Vagina (tissue), 2 donors: Measurements from ENCODE around the gene HOXB3. TPM values are rescaled to one million over a fixed set of nuclear protein-coding genes. Genes with fewer than 3 reads are reported as not detected.

Experiments
- DNase-seq, 2 donors: peaks; one replicate each; pipeline ENCODE4 v3.0.0-alpha.2; 2017; ENCODE audit errors: extremely low spot score in 2 of 2
- H3K27ac ChIP-seq: fragments of 200-600 bp; sonication (generic); one replicate; pipeline ENCODE4 v1.5.1; 2019
- H3K27me3 ChIP-seq: fragments of 200-600 bp; sonication (generic); one replicate; pipeline ENCODE4 v1.5.1; 2019
- H3K36me3 ChIP-seq, 2 donors: fragments of 200-600 bp; sonication (generic); one replicate each; pipeline ENCODE4 v1.5.1; 2017 to 2019
- H3K4me1 ChIP-seq: fragments of 200-600 bp; sonication (generic); one replicate; pipeline ENCODE4 v1.5.1; 2019
- H3K4me3 ChIP-seq, 2 donors: fragments of 200-600 bp; sonication (generic); 1 replicate in 1 of 2; 2 replicates in 1 of 2; pipeline ENCODE4 v1.5.1; 2016 to 2019
- H3K9me3 ChIP-seq: fragments of 200-600 bp; sonication (generic); one replicate; pipeline ENCODE4 v1.5.1; 2019
- CTCF ChIP-seq, 3 experiments: fragments of 450-650 bp in 2 of 3; fragments of 200-600 bp in 1 of 3; sonication (generic) in 1 of 3; IDR thresholded peaks; one replicate each; pipeline ENCODE4 v1.5.1; 2017 to 2019; ENCODE audit warnings: antibody characterized with exemption in 3 of 3, mild to moderate bottlenecking in 2 of 3, moderate library complexity in 2 of 3
- POLR2A ChIP-seq, 2 donors: fragments of 450-650 bp; IDR thresholded peaks; one replicate each; pipeline ENCODE4 v1.6.1; 2017; ENCODE audit warnings: antibody characterized with exemption in 2 of 2, mild to moderate bottlenecking in 2 of 2, moderate library complexity in 2 of 2
- POLR2AphosphoS5 ChIP-seq, 2 donors: sonication (generic); formaldehyde crosslinking; IDR thresholded peaks; one replicate each; pipeline ENCODE4 v1.9.0; 2017; ENCODE audit warnings: antibody characterized with exemption in 2 of 2, mild to moderate bottlenecking in 2 of 2, low read depth in 1 of 2; ENCODE audit not compliant: insufficient read depth in 1 of 2
- intact Hi-C: fragments of 100-400 bp; cut with DNase I; formaldehyde crosslinking; loops from one replicate; pipeline ENCODE4 v1.15.1; 2023
- total RNA-seq: library from RNA; depleted of rRNA; stranded (reverse); fragments of >200 nt; gene quantifications from one replicate; pipeline ENCODE4 v1.2.3, GENCODE V29; 2016

HOXB3 gene
- total RNA-seq, 1 donor from 2014 or later: 17.7 TPM

- peaks cover 37% of the 10 kb centered on the region for H3K4me1 ChIP-seq
- TF ChIP-seq POLR2AphosphoS5 (IDR thresholded peaks at IDR 0.05; ENCODE audit: insufficient read depth in 1 of 2, low read depth in 1 of 2) (no peak), POLR2A (IDR thresholded peaks at IDR 0.05) (no peak), CTCF (IDR thresholded peaks at IDR 0.05) (no peak)
- no peak overlapping the region for H3K27ac ChIP-seq
- DNase-seq: no peak
- intact Hi-C loops: loop anchor here (5.0 to 10.0 kb wide), 2 partner anchors 262 to 575 kb away; no protein-coding TSS in a partner anchor
- no peaks in the 10 kb centered on the region for H3K27me3 ChIP-seq
- H3K4me3 ChIP-seq: no peak overlapping the region
- H3K36me3 ChIP-seq: no peaks in the 10 kb centered on the region
- no peaks in the 10 kb centered on the region for H3K9me3 ChIP-seq
Measured at GRCh38 chr17:48599354-48599753, 9.3 kb upstream of the HOXB3 start.

GRCh38 chr17:48598736-48599135 is 8.7 kb upstream of the HOXB3 start:
- Histone ChIP-seq H3K27ac (no peak overlapping the region), H3K36me3 (no peaks in the 10 kb centered on the region), H3K27me3 (no peaks in the 10 kb centered on the region), H3K4me1 (peaks cover 37% of the 10 kb centered on the region), H3K4me3 (no peak overlapping the region), H3K9me3 (no peaks in the 10 kb centered on the region)
- intact Hi-C loops: loop anchor here (5.0 to 10.0 kb wide), 2 partner anchors 261 to 574 kb away; no protein-coding TSS in a partner anchor
- no peak for DNase-seq
- no peak for TF ChIP-seq CTCF (IDR thresholded peaks at IDR 0.05)
- no peak for TF ChIP-seq POLR2AphosphoS5 (IDR thresholded peaks at IDR 0.05; ENCODE audit: insufficient read depth in 1 of 2, low read depth in 1 of 2)
- no peak for TF ChIP-seq POLR2A (IDR thresholded peaks at IDR 0.05)

- TF ChIP-seq POLR2A (IDR thresholded peaks at IDR 0.05) (no peak), POLR2AphosphoS5 (IDR thresholded peaks at IDR 0.05; ENCODE audit: insufficient read depth in 1 of 2, low read depth in 1 of 2) (peak in 1 of 2 donors; percentile 31)
- Histone ChIP-seq H3K4me3 (peak overlapping the region; percentile 42 to 45), H3K9me3 (no peaks in the 10 kb centered on the region), H3K27ac (no peak overlapping the region), H3K4me1 (peaks cover 43% of the 10 kb centered on the region), H3K27me3 (peaks cover 1% of the 10 kb centered on the region), H3K36me3 (no peaks in the 10 kb centered on the region)
- no peak for DNase-seq
- intact Hi-C loops: loop anchor here (5.0 to 10.0 kb wide), 2 partner anchors 261 to 573 kb away; no protein-coding TSS in a partner anchor
Measured at GRCh38 chr17:48597778-48598631, 8.0 kb upstream of the HOXB3 start.

GRCh38 chr17:48597528-48597777 is 7.4 kb upstream of the HOXB3 start:
- H3K36me3 ChIP-seq: no peaks in the 10 kb centered on the region
- no peak overlapping the region for H3K27ac ChIP-seq
- peak overlapping the region; percentile 42 to 45 for H3K4me3 ChIP-seq
- intact Hi-C loops: loop anchor here (5.0 to 10.0 kb wide), 2 partner anchors 260 to 573 kb away; no protein-coding TSS in a partner anchor
- no peak for TF ChIP-seq POLR2AphosphoS5 (IDR thresholded peaks at IDR 0.05; ENCODE audit: insufficient read depth in 1 of 2, low read depth in 1 of 2)
- H3K4me1 ChIP-seq: peaks cover 45% of the 10 kb centered on the region
- no peaks in the 10 kb centered on the region for H3K9me3 ChIP-seq
- no peak for DNase-seq
- H3K27me3 ChIP-seq: peaks cover 6% of the 10 kb centered on the region

- no peak for DNase-seq
- Histone ChIP-seq H3K36me3 (no peaks in the 10 kb centered on the region), H3K4me1 (peaks cover 40% of the 10 kb centered on the region), H3K4me3 (peak overlapping the region; percentile 42 to 45), H3K27ac (no peak overlapping the region), H3K9me3 (no peaks in the 10 kb centered on the region), H3K27me3 (peaks cover 6% of the 10 kb centered on the region)
- intact Hi-C loops: loop anchor here (5.0 to 10.0 kb wide), 2 partner anchors 260 to 572 kb away; no protein-coding TSS in a partner anchor
- TF ChIP-seq POLR2AphosphoS5 (IDR thresholded peaks at IDR 0.05; ENCODE audit: insufficient read depth in 1 of 2, low read depth in 1 of 2) (no peak), CTCF (IDR thresholded peaks at IDR 0.05) (no peak), POLR2A (IDR thresholded peaks at IDR 0.05) (no peak)
Measured at GRCh38 chr17:48596735-48597527, 6.9 kb upstream of the HOXB3 start.
